ENCODE data around the gene SSTR3.

Gene SSTR3

GRCh38 chr22:37229012-37229804 lies 16.9 kb upstream of the SSTR3 start:
- no peak for DNase-seq (ENCODE audit: low read depth in 2 of 2)

- DNase-seq (ENCODE audit: low read depth in 2 of 2) = no peak
Observed at GRCh38 chr22:37228106-37229011, 16.1 kb upstream of the SSTR3 start.

GRCh38 chr22:37226514-37226913 lies 14.2 kb upstream of the SSTR3 start:
- no peak for DNase-seq (ENCODE audit: low read depth in 2 of 2)

GRCh38 chr22:37226087-37226486 lies 13.8 kb upstream of the SSTR3 start:
- DNase-seq (ENCODE audit: low read depth in 2 of 2) = no peak

- DNase-seq (ENCODE audit: low read depth in 2 of 2) = no peak
Observed at GRCh38 chr22:37225481-37225880, 13.2 kb upstream of the SSTR3 start.

- no peak for DNase-seq (ENCODE audit: low read depth in 2 of 2)
Observed at GRCh38 chr22:37224757-37225420, 12.6 kb upstream of the SSTR3 start.

GRCh38 chr22:37223965-37224551 lies 11.8 kb upstream of the SSTR3 start:
- no peak for DNase-seq (ENCODE audit: low read depth in 2 of 2)

- DNase-seq (ENCODE audit: low read depth in 2 of 2) = no peak
Observed at GRCh38 chr22:37222440-37222971, 10.2 kb upstream of the SSTR3 start.

GRCh38 chr22:37221424-37222333 lies 9.4 kb upstream of the SSTR3 start:
- DNase-seq (ENCODE audit: low read depth in 2 of 2) = no peak

GRCh38 chr22:37220543-37220981 lies 8.3 kb upstream of the SSTR3 start:
- DNase-seq (ENCODE audit: low read depth in 2 of 2) = no peak

- DNase-seq (ENCODE audit: low read depth in 2 of 2) = no peak
Observed at GRCh38 chr22:37219533-37219932, 7.3 kb upstream of the SSTR3 start.

- no peak for DNase-seq (ENCODE audit: low read depth in 2 of 2)
Observed at GRCh38 chr22:37218771-37219411, 6.6 kb upstream of the SSTR3 start.

GRCh38 chr22:37218399-37218770 lies 6.1 kb upstream of the SSTR3 start:
- no peak for DNase-seq (ENCODE audit: low read depth in 2 of 2)

GRCh38 chr22:37215890-37216289 lies 3.6 kb upstream of the SSTR3 start:
- DNase-seq (ENCODE audit: low read depth in 2 of 2) = no peak

- no peak for DNase-seq (ENCODE audit: low read depth in 2 of 2)
Observed at GRCh38 chr22:37214731-37215030, 2.4 kb upstream of the SSTR3 start.

GRCh38 chr22:37213941-37214730 lies 1.9 kb upstream of the SSTR3 start:
- DNase-seq (ENCODE audit: low read depth in 2 of 2) = no peak

- no peak for DNase-seq (ENCODE audit: low read depth in 2 of 2)
Observed at GRCh38 chr22:37213218-37213855, 1.1 kb upstream of the SSTR3 start.

- no peak for DNase-seq (ENCODE audit: low read depth in 2 of 2)
Observed at GRCh38 chr22:37211866-37212173, 457 bp downstream of the SSTR3 start.
